ENCODE results near the gene G2E3.
"Not testable (repeated sequence)": the region's sequence is repeated elsewhere in the genome, so short reads cannot be mapped to it uniquely, and the experiment has no call there.

The G2E3 gene

DNA sequence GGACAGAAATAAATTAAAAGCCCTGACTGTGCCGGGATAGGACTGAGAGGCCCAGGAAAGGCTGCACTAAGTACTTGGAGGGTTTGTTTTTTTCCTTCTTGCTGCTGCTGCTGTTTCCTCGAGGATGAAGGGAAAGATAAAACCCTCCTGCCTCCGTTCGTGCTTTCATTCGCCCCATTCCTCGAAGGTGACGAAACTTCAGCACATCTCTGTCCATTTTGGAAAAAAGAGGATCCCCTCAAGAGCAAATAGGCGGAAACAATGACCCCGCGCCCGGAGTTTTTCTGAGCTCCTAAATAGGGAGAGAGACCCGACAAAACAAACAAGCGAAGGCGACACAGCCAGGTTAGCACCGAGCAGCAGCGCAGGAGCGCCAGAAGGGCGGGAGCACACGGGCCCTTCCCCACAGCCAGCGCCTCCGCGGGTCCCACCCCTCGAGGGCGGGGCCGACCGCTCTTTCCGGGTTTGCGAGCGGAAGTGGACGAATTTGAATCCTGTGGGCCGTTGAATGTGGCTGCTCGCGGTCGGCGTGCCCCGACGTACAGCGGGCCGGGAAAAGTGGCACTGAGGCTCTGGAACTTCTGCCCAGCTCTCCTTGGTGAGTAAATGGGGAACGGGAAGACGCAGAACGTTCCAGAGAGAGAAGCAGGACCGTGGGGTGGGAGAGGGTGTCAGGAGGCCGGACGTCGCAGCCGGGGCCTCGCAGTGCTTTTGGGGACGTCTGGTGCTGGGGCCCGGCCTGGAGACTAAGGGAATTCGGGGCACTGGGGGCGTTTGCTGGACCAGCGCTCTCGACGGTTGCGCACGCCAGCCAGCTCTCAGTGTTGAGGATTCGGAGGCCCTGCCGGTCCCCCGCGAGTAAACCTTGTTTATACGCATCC, at the start of gene G2E3:
Gene G2E3, plus strand, starts transcription at position 484 of the 881 bp plus-strand sequence. CDS start 21,922 bp downstream, outside the sequence.
- peak; percentile 86 for DNase-seq

DNA sequence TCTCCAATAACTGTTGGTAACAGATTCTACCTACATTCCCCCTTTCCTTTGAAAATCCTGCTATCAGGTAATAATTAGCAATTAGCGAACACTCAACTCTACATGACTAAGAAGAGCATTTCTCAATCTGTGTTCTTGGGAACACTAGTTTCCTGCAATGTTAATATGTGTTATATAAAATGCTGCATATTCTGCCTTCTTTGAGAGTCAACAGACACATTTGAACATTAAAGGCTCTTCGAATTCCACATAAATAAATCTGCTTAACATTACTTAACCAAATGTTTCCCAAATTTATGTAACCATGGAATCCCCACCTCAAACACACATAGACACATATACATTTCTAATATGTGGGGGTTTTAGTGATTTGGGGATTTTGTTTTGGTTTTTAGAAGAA, 41.2 kb upstream of the G2E3 start:
- no peak for DNase-seq

DNA sequence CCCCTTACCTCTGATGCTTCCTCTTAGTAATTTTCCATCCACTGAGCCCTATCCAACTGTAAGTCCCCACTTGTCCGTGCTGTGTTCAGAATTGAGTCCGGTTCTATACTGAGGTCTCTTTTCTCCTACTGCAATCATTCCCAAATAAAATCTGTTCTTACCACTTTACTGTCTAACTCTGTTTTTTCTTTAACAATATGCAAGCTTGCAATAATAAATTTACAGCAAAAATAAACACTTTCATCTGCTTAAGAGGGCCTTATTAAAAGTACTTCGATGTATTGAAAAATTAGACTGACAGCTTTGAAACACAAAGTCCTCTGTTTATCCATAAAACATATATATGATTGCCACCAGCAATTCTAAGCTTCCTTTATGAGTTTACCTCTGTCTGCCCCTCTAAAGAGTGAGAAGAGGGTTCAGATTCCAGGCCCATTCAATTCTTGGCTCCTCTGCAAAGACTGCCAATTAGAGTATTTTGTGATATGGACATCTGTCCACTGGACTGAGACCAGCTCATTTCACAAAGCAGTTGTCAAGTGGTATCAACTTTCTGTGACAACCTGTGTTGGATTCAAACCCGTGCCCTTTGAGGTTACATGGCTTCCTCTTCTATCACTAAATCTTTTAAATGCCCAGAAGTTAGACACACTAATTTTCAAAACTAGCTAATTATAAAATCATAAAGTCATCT, 39.9 kb upstream of the G2E3 start:
- no peak for DNase-seq

DNA sequence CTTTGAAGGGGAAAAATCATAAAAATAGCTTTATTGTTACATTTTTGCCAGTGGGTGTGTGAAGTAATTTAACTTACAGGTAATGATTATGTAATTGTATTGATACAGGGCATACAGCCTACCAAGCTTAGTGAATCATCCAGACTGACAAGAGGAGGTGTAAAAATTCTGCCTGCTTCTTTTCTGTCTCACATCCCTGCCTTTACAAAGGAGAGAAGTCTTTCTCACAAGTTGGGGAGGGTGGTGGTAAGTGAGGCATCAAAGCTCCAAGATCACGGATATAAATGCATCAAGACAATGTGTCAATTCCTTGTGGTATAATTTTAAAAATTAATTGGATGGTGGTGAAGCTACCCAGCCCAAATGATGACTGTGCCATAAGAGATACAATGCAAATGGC, 39.0 kb upstream of the G2E3 start:
- no peak for DNase-seq

GRCh38 chr14:30520536-30520935, 38.4 kb upstream of the G2E3 start:
- DNase-seq, result no peak

- DNase-seq, result peak; percentile 87
These were observed 36.8 kb upstream of the G2E3 start for GRCh38 chr14:30521899-30522736.

DNA sequence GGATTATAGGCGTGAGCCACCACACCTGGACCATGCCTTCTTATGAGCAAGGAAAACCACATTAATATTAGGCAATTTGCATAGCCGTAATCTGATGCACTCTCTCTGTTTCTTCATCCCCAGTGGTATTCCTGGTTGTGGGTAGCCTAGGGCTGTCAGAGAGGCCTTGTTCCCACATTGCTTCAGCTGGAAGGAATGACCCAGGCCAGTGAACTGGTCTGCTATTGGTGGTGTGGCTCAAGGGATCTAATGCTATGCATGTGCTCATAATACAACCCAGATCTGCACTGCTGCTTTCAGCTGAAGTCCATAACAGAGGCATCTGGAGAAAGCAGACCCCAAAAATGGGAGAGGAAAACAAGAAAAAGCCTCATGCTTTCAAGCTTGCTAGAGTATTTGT, 33.1 kb upstream of the G2E3 start:
- no peak for DNase-seq

GRCh38 chr14:30527196-30527595, 31.8 kb upstream of the G2E3 start:
- DNase-seq, result no peak

- no peak for DNase-seq
These were observed 30.8 kb upstream of the G2E3 start for GRCh38 chr14:30528119-30528518.

DNA sequence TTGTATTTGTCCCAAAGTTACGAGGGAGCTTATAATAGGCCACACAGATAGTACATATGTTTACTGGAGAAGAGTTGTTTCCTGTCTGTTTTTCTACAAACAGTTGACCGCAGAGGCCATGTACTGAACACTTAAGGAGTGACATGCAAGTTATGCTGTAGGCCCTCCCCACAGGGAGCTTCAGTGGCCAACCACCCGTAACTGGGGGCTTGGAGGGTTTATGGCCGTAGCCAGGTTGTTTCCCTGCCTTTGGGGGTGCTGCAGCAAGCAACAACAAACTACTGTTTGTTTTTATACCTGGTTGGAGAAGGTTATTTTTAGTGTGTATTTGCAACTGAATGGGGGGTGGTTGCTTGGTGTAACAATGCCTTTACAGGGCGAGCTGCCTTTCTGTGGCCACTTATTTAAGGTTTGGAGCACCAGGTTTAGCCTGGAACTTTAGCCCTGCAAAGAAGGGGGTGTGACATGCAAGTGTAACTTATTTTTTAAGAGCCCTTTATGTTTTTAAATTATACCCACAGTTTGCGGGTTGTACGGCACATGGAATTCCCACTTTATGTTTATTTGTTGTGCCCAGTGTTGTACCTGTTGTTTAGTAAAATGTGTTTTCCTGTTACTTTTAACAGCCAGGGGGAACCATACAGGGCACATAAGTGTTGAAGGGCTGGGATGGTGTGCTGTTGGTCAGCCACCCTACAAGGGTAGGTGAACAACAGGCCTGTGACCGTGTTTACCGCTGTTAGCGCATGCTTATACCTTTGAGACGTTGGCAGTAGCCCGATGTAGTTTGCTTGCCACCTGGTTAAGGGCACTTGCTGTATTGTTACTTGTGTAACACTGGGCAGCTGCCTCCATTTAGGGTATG, 29.9 kb upstream of the G2E3 start:
- DNase-seq, result no peak

GRCh38 chr14:30532264-30532663, 26.7 kb upstream of the G2E3 start:
- no peak for DNase-seq

GRCh38 chr14:30533126-30533525, 25.8 kb upstream of the G2E3 start:
- DNase-seq, result no peak

- DNase-seq, result no peak
These were observed 17.6 kb upstream of the G2E3 start for GRCh38 chr14:30541318-30541717.

DNA sequence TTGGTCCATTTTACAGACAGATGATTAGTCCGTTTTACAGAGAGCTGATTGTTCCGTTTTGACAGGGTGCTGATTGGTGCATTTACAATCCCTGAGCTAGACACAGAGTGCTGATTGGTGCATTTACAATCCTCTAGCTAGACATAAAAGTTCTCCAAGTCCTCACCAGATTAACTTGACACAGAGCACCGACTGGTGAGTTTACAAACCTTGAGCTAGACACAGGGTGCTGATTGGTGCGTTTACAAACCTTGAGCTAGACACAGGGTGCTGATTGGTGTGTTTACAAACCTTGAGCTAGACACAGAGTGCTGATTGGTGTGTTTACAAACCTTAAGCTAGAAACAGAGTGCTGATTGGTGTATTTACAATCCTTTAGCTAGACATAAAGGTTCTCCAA, 12.2 kb upstream of the G2E3 start:
- not testable (repeated sequence) for DNase-seq

- DNase-seq, result no peak
These were observed 11.4 kb upstream of the G2E3 start for GRCh38 chr14:30547388-30548048.

DNA sequence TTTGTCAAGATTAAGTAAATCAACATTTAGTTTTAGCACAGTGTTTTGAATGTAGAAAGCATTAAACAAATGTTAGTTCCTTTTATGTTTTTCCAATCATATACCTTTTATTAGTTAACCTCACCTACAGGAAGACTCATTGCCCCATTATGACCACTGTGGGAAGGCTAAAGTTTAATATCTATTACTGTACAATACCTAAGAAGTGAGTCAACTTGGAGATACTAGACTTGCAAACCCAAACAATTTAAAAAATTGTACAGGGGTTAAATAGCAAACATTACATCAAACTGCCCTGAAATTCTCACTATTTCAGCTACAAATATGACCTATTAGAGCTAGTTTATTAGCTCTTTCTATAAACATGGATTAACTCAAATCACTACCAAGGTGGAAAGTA, 8.6 kb upstream of the G2E3 start:
- no peak for DNase-seq

DNA sequence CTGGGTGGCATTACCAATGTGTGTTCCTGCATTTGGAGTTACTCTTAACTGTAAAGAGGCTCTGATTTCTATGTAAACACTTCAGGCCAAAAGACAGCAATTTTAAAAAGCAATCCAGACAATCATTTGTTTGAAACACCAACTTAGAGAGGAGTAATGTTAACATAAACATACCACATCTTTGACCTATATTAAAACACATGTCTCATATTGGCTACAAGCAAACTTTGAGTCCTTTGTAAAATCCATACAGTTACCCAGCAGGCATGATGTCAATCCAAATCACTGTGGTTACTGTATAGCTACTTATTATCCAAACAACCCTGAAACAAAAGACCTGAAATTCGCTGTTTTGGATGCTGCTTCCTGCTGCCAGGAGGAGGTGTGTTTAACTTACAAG, 7.5 kb upstream of the G2E3 start:
- DNase-seq, result peak; percentile 76

- DNase-seq, result no peak
These were observed 5.5 kb upstream of the G2E3 start for GRCh38 chr14:30553311-30553989.

DNA sequence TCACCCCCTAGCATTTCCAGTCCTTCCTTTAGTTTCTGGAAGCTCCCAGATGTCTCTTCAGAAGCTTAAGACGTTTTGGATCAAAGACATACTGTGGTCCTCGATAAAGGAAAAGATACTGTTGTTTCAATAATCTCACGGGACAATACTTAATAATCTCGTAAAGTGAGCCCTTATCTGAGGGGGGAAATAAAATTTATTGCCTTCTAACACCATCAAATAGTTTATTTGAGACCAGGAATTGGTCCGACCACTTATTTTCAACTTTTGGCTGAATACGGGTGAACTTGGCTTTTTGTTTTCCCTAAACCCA, 640 bp upstream of the G2E3 start:
- no peak for DNase-seq

GRCh38 chr14:30559638-30560091, 707 bp downstream of the G2E3 start:
- peak; percentile 52 for DNase-seq

DNA sequence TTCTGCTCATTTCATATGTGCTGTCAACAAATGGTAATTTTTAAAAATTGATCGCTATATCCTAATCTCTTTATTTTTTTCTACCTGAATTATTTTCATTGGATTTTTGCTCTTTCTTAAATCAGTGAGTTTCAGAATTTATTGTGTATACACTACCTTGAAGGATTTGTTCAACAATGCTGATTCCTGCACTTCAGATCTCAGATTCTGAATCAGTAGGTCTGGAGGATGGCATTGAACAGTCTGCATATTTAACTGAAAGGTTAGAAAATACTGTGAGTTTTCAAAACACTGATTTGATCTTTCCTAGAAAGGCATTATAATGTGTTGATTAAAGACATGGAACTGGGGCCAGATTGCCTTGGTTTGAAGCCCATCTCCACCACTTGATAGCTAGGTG, 1.6 kb downstream of the G2E3 start:
- DNase-seq, result no peak

Measured in NCI-H510A treated with DMSO at 0.1 percent for 48 hours (cell line).